Upper lobe of left lung (tissue), 6 donors: Measurements from ENCODE around the gene HINT1. TPM values are rescaled to one million over a fixed set of nuclear protein-coding genes. Genes with fewer than 3 reads are reported as not detected.
"Not testable (repeated sequence)": the region's sequence is repeated elsewhere in the genome, so short reads cannot be mapped to it uniquely, and the experiment has no call there.

Experiments
- ATAC-seq, 2 donors: fragments of 200-7000 bp; cut with Tn5 transposase; one replicate each; pipeline ENCODE4 v1.9.1; 2022; ENCODE audit warnings: mild to moderate bottlenecking in 2 of 2, moderate library complexity in 2 of 2; ENCODE audit not compliant: low FRiP score in 2 of 2
- DNase-seq, 2 donors: peaks; one replicate each; pipeline ENCODE4 v3.0.0-alpha.2; 2019 to 2020
- H3K27ac ChIP-seq, 4 donors: fragments of 200-600 bp; sonication (generic); one replicate each; pipeline ENCODE4 v1.5.1; 2016 to 2019
- H3K27me3 ChIP-seq, 4 donors: fragments of 200-600 bp; sonication (generic); one replicate each; pipeline ENCODE4 v1.5.1; 2017 to 2019
- H3K36me3 ChIP-seq, 4 donors: fragments of 200-600 bp; sonication (generic); one replicate each; pipeline ENCODE4 v1.5.1; 2016 to 2019
- H3K4me1 ChIP-seq, 4 donors: fragments of 200-600 bp; sonication (generic); one replicate each; pipeline ENCODE4 v1.5.1; 2018 to 2019
- H3K4me3 ChIP-seq, 4 donors: fragments of 200-600 bp; sonication (generic); one replicate each; pipeline ENCODE4 v1.5.1; 2017 to 2019; ENCODE audit warnings: mild to moderate bottlenecking in 2 of 4, moderate library complexity in 1 of 4
- H3K9me3 ChIP-seq, 4 donors: fragments of 200-600 bp; sonication (generic); one replicate each; pipeline ENCODE4 v1.5.1; 2018 to 2019
- EP300 ChIP-seq, 4 donors: sonication (generic); formaldehyde crosslinking; IDR thresholded peaks; one replicate each; pipeline ENCODE4 v1.5.1; 2017; ENCODE audit warnings: antibody characterized with exemption in 4 of 4, control low read depth in 2 of 4
- POLR2A ChIP-seq, 4 donors: fragments of 450-650 bp; IDR thresholded peaks; one replicate each; pipeline ENCODE4 v1.5.1; 2016 to 2017; ENCODE audit warnings: antibody characterized with exemption in 4 of 4, mild to moderate bottlenecking in 2 of 4
- POLR2AphosphoS5 ChIP-seq, 2 donors: sonication (generic); formaldehyde crosslinking; IDR thresholded peaks; one replicate each; pipeline ENCODE4 v1.5.1; 2017; ENCODE audit warnings: antibody characterized with exemption in 2 of 2
- WGBS, 2 donors: methylation state at CpG; one replicate each; pipeline ENCODE4 v1.1.5; 2017 to 2018; 5-methylcytosine and 5-hydroxymethylcytosine counted together
- total RNA-seq, 6 donors: library from RNA; depleted of rRNA in 4 of 6; stranded (reverse); fragments of >200 nt in 4 of 6; gene quantifications; one replicate each; pipeline versions ENCODE4 v1.1.0 to v1.2.1, GENCODE V29; 2016 to 2021
- TF ChIP-seq, protein P1 (sequence below), 6 experiments: fragments of 450-650 bp in 4 of 6; fragments of 200-600 bp in 2 of 6; sonication (generic) in 2 of 6; IDR thresholded peaks; one replicate each; pipeline ENCODE4 v1.5.1; 2016 to 2019; ENCODE audit warnings: antibody characterized with exemption in 6 of 6
- donor health status: DM: no; HTN: no; CAD: no; lungs with moderate emphysema.
- donor health status: DM: no; HTN: yes; CAD: no; lungs with severe emphysema.

The HINT1 gene
- total RNA-seq, 6 donors from 2014 or later = 75.4 to 172 (median 133) TPM

DNA sequence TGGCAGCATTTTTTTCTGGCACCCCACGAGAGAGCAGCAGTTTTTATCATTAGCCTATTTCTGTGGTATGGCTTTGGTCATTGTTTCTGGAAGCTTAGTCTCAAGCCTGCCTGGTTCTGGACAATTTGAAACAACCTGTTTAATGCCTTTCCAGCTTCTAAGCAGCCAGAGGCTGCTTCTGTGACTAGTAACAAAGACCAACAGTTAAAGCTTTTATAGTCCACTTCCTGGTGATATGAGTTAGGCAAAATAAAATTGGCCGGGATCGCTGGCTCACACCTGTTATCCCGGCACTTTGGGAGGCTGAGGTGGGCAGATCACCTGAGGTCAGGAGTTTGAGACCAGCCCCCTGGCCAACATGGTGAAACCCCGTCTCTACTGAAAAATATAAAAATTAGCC, 29.7 kb upstream of the HINT1 start:
- no peak overlapping the region for H3K27ac ChIP-seq
- H3K27me3 ChIP-seq = no peaks in the 10 kb centered on the region
- no peak overlapping the region for H3K4me3 ChIP-seq
- no peaks in the 10 kb centered on the region for H3K9me3 ChIP-seq
- 91 to 97% methylated on average over 5 of the region's 5 CpGs for WGBS, 2 donors
- ATAC-seq (no peak), DNase-seq (no peak)
- no peaks in the 10 kb centered on the region for H3K4me1 ChIP-seq
- no peaks in the 10 kb centered on the region for H3K36me3 ChIP-seq
- TF ChIP-seq POLR2A (IDR thresholded peaks at IDR 0.05) (no peak), EP300 (IDR thresholded peaks at IDR 0.05) (no peak), POLR2AphosphoS5 (IDR thresholded peaks at IDR 0.05) (no peak)
- TF ChIP-seq, protein P1, sequence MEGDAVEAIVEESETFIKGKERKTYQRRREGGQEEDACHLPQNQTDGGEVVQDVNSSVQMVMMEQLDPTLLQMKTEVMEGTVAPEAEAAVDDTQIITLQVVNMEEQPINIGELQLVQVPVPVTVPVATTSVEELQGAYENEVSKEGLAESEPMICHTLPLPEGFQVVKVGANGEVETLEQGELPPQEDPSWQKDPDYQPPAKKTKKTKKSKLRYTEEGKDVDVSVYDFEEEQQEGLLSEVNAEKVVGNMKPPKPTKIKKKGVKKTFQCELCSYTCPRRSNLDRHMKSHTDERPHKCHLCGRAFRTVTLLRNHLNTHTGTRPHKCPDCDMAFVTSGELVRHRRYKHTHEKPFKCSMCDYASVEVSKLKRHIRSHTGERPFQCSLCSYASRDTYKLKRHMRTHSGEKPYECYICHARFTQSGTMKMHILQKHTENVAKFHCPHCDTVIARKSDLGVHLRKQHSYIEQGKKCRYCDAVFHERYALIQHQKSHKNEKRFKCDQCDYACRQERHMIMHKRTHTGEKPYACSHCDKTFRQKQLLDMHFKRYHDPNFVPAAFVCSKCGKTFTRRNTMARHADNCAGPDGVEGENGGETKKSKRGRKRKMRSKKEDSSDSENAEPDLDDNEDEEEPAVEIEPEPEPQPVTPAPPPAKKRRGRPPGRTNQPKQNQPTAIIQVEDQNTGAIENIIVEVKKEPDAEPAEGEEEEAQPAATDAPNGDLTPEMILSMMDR (IDR thresholded peaks at IDR 0.05) = no peak

DNA sequence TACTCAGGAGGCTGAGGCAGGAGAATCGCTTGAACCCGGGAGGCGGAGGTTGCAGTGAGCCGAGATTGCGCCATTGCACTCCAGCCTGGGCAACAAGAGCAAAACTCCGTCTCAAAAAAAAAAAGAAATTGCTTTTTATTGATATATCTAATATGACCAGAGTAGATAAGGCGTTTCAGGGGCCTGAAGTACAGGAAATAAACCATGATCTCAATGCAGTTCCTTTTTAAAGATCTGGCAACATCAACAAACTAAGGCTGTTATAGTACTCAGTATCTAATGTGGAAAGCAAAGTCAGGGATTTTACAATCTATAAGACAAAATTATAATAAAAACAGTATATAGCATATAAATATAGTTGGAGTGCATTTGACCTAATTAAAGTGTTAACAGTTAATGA, 28.8 kb upstream of the HINT1 start:
- H3K4me3 ChIP-seq, H3K27me3 ChIP-seq, DNase-seq, H3K36me3 ChIP-seq, H3K9me3 ChIP-seq, H3K27ac ChIP-seq, ATAC-seq, H3K4me1 ChIP-seq: not testable (repeated sequence)
- 86 to 88% methylated on average over 7 of the region's 7 CpGs for WGBS, 2 donors

DNA sequence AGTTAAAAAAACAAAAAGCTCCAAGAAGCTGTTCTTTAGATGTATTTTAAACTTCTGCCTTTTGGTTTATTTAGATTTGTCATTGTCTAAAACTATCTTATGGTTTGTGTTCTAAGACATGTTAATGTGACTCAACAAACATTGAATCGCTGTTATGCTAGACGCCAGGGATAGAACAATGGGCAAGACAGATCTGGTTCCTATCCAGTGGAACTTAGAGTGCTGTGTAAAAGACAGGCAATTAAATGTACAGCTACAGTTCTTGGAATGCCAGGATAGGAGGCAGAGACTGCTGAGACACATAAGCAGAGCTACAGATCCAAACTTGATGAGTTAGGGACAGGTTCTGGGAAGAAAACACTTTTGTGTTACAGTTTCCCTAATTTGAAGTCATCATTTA, 28.1 kb upstream of the HINT1 start:
- WGBS, 2 donors = 67 to 72% methylated on average over 2 of the region's 2 CpGs
- H3K4me3 ChIP-seq = no peak overlapping the region
- ATAC-seq (no peak), DNase-seq (no peak)
- TF ChIP-seq POLR2A (IDR thresholded peaks at IDR 0.05) (no peak), EP300 (IDR thresholded peaks at IDR 0.05) (no peak), POLR2AphosphoS5 (IDR thresholded peaks at IDR 0.05) (no peak)
- TF ChIP-seq, protein P1 (IDR thresholded peaks at IDR 0.05) = no peak
- H3K27ac ChIP-seq = no peak overlapping the region
- H3K9me3 ChIP-seq = no peaks in the 10 kb centered on the region
- no peaks in the 10 kb centered on the region for H3K36me3 ChIP-seq
- no peaks in the 10 kb centered on the region for H3K4me1 ChIP-seq
- H3K27me3 ChIP-seq = no peaks in the 10 kb centered on the region

DNA sequence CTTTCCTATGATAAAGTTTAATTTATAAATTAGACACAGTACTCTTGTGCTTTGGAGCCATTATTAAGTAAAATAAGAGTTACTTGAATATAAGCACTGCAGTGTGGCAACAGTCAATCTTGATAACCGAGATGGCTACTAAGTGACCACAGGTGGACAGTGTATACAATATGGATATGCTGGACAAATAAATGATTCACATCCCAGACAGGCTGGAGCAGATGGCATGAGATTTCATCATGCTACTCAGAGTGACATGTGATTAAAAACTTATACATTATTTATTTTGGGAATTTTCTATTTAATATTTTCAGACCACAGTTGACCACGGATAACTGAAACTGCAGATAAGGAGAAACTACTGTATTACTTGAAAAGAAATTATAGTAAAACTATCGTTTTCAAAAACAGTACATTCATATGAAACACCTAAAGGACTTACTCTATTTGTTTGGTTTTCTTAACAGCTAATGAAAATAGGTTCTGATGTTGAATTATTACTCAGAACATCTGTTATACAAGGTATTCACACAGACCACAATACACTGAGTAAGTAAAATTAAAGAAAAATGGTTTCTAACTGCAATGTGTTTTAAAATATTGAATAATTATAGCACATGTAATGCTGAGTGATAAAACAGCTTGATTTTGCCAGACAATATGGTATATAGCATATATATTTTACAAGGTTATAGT, 21.7 kb upstream of the HINT1 start:
- no peak for ATAC-seq
- H3K9me3 ChIP-seq = no peaks in the 10 kb centered on the region
- DNase-seq = no peak
- TF ChIP-seq POLR2A (IDR thresholded peaks at IDR 0.05) (no peak), POLR2AphosphoS5 (IDR thresholded peaks at IDR 0.05) (no peak), EP300 (IDR thresholded peaks at IDR 0.05) (no peak)
- TF ChIP-seq, protein P1 (IDR thresholded peaks at IDR 0.05) = no peak
- no peaks in the 10 kb centered on the region for H3K4me1 ChIP-seq
- no peaks in the 10 kb centered on the region for H3K27me3 ChIP-seq
- H3K27ac ChIP-seq = no peak overlapping the region
- WGBS, 2 donors = 87 to 89% methylated on average over 3 of the region's 3 CpGs
- H3K36me3 ChIP-seq = peaks cover 0 to 7% (median 0%) of the 10 kb centered on the region in 4 donors
- H3K4me3 ChIP-seq = no peak overlapping the region

DNA sequence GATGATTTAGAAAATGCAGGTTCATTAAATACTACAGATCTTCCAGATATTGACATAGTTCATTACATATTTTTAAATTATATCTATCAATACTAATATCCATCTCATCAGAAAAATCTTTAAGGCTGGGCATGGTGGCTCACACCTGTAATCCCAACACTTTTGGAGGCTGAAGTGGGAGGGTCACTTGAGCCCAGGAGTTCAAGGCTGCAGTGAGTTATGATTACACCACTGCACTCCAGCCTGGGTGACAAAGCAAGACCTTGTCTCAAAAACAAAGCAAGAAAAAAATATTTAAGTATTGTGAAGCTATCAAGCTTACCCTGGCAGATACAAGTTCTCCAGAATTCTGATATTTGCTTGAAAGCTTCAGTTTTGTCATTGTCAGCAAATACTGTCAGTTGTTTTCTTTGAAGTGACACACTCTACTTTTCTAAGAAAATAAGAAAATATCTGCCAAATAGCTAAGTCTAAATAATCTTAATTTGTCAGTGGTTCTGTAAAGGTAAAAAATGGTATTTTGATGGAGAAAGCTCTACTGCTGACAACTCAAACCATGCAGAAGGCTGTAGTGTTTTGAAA, 20.6 kb upstream of the HINT1 start:
- Histone ChIP-seq H3K4me3 (no peak overlapping the region), H3K27me3 (no peaks in the 10 kb centered on the region), H3K9me3 (no peaks in the 10 kb centered on the region), H3K36me3 (peaks cover 0 to 7% (median 0%) of the 10 kb centered on the region in 4 donors), H3K4me1 (no peaks in the 10 kb centered on the region), H3K27ac (no peak overlapping the region)
- ATAC-seq (no peak), DNase-seq (no peak)
- TF ChIP-seq POLR2AphosphoS5 (IDR thresholded peaks at IDR 0.05) (no peak), POLR2A (IDR thresholded peaks at IDR 0.05) (no peak), EP300 (IDR thresholded peaks at IDR 0.05) (no peak)
- TF ChIP-seq, protein P1 (IDR thresholded peaks at IDR 0.05) = no peak
